ENCODE data around the gene ANTXR1.

The ANTXR1 gene

GRCh38 chr2:69152847-69153583 is 140.0 kb downstream of the ANTXR1 start:
- TF ChIP-seq, protein P1, sequence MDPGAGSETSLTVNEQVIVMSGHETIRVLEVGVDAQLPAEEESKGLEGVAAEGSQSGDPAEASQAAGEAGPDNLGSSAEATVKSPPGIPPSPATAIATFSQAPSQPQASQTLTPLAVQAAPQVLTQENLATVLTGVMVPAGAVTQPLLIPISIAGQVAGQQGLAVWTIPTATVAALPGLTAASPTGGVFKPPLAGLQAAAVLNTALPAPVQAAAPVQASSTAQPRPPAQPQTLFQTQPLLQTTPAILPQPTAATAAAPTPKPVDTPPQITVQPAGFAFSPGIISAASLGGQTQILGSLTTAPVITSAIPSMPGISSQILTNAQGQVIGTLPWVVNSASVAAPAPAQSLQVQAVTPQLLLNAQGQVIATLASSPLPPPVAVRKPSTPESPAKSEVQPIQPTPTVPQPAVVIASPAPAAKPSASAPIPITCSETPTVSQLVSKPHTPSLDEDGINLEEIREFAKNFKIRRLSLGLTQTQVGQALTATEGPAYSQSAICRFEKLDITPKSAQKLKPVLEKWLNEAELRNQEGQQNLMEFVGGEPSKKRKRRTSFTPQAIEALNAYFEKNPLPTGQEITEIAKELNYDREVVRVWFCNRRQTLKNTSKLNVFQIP (CRISPR knock-in tag; IDR thresholded peaks at IDR 0.05; ENCODE audit: borderline replicate concordance, low read depth) = no peak
- no peak for ATAC-seq

- TF ChIP-seq, protein P1 (CRISPR knock-in tag; IDR thresholded peaks at IDR 0.05; ENCODE audit: borderline replicate concordance, low read depth) = no peak
- no peak for TF ChIP-seq CSDC2 (CRISPR knock-in tag; IDR thresholded peaks at IDR 0.05)
- no peak for TF ChIP-seq ZNF70 (CRISPR knock-in tag; IDR thresholded peaks at IDR 0.05)
- TF ChIP-seq PPARA (CRISPR knock-in tag; IDR thresholded peaks at IDR 0.05; ENCODE audit: borderline replicate concordance) = no peak
- no peak for TF ChIP-seq CREB5 (CRISPR knock-in tag; IDR thresholded peaks at IDR 0.05; ENCODE audit: low read depth)
- no peak for TF ChIP-seq ZNF565 (CRISPR knock-in tag; conservative IDR thresholded peaks at IDR 0.05; ENCODE audit: low read depth)
- TF ChIP-seq ESRRG (CRISPR knock-in tag; IDR thresholded peaks at IDR 0.05) = no peak
- peak; percentile 32 for ATAC-seq
Observed at GRCh38 chr2:69154106-69154505, 141.1 kb downstream of the ANTXR1 start.

DNA sequence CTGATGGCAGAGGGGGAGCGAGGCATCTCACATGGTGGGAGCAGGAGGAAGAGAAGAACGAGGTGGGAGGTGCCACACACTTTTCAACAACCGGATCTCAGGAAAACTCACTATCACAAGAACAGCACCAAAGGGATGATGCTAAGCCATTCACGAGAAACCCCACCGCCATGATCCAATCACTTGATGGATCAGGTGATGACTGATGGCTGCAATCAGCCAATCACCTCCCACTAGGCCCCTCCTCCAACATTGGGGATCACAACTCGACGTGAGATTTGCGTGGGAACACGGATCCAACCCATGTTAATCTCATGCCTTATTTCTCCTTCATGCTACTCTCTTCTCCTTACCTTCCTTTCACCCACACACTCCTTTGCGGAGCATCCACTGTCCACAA is 143.6 kb downstream of the ANTXR1 start:
- ATAC-seq = no peak
- no peak for TF ChIP-seq OSR1 (CRISPR knock-in tag; IDR thresholded peaks at IDR 0.05)

DNA sequence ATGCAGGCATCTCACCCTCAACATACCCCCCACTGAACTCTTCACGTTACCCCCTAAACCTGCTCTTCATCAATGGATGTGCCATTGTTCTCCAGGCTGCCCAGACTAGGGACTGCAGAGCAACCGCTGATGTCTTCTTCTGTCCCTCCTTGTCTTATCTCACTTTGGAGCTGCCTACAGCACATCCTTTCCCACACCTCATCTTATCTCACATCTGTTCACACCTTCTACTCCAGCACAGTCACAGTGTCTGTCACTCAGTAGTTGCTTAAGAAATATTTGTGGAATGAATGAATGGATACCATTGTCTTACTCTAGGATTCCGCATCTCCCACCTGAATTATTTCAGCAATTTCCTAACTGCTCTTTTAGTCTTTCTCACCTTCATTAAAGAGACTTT is 144.5 kb downstream of the ANTXR1 start:
- no peak for ATAC-seq
- TF ChIP-seq ZNF8 (CRISPR knock-in tag; IDR thresholded peaks at IDR 0.05) (no peak), BACH2 (CRISPR knock-in tag; IDR thresholded peaks at IDR 0.05; ENCODE audit: borderline replicate concordance) (no peak), ZNF565 (CRISPR knock-in tag; conservative IDR thresholded peaks at IDR 0.05; ENCODE audit: low read depth) (no peak), ZC3H10 (CRISPR knock-in tag; IDR thresholded peaks at IDR 0.05) (no peak), TCF4 (CRISPR knock-in tag; IDR thresholded peaks at IDR 0.05; ENCODE audit: borderline replicate concordance) (no peak), TSHZ2 (CRISPR knock-in tag; IDR thresholded peaks at IDR 0.05) (no peak), CREB5 (CRISPR knock-in tag; IDR thresholded peaks at IDR 0.05; ENCODE audit: low read depth) (no peak), ZFP3 (CRISPR knock-in tag; IDR thresholded peaks at IDR 0.05) (no peak), RARB (CRISPR knock-in tag; IDR thresholded peaks at IDR 0.05) (no peak), ZNF70 (CRISPR knock-in tag; IDR thresholded peaks at IDR 0.05) (no peak)
- TF ChIP-seq, protein P1 (CRISPR knock-in tag; IDR thresholded peaks at IDR 0.05; ENCODE audit: borderline replicate concordance, low read depth) = no peak
